ENCODE results near the gene MAZ.

DNA sequence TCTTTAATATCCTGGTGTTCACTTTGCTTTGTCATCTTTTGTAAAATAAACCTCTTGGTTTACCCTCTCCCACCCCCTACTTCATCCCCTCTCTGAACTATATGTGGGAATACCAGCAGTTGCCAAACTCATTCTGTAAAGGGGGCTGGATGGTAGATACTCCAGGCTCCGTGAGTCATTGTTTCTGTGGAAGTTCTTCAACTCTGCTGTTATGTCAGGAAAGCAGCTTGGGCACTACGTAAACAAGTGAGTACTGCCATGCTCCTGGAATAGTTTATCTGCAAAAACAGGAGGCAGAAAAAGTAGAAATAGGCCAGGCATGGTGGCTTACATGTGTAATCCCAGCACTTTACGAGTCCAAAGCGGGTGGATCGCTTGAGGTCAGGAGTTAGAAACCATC lies 31.5 kb downstream of the MAZ start:
- TF ChIP-seq, protein P1, sequence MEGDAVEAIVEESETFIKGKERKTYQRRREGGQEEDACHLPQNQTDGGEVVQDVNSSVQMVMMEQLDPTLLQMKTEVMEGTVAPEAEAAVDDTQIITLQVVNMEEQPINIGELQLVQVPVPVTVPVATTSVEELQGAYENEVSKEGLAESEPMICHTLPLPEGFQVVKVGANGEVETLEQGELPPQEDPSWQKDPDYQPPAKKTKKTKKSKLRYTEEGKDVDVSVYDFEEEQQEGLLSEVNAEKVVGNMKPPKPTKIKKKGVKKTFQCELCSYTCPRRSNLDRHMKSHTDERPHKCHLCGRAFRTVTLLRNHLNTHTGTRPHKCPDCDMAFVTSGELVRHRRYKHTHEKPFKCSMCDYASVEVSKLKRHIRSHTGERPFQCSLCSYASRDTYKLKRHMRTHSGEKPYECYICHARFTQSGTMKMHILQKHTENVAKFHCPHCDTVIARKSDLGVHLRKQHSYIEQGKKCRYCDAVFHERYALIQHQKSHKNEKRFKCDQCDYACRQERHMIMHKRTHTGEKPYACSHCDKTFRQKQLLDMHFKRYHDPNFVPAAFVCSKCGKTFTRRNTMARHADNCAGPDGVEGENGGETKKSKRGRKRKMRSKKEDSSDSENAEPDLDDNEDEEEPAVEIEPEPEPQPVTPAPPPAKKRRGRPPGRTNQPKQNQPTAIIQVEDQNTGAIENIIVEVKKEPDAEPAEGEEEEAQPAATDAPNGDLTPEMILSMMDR (IDR thresholded peaks at IDR 0.05; ENCODE audit: poor library complexity), result no peak
- TF ChIP-seq EZH2phosphoT487 (IDR thresholded peaks at IDR 0.05; ENCODE audit: low read depth, severe bottlenecking, unreplicated experiment), result no peak
- no peak for TF ChIP-seq EZH2 (IDR thresholded peaks at IDR 0.05; ENCODE audit: borderline replicate concordance)

Measured in hepatocyte (in vitro differentiated cells).